22Rv1 (cell line): ENCODE results near the gene OR5J2.

Experiments
- CTCF ChIP-seq: fragments of 450-650 bp; IDR thresholded peaks from 2 replicates; pipeline ENCODE4 v1.5.1; 2017; ENCODE audit warnings: mild to moderate bottlenecking
- ZFX ChIP-seq: fragments of 450-650 bp; IDR thresholded peaks from 2 replicates; pipeline ENCODE4 v1.6.1; 2017; ENCODE audit warnings: antibody characterized with exemption, borderline replicate concordance

- TF ChIP-seq CTCF (no peak), ZFX (no peak)
Measured at GRCh38 chr11:56160217-56160616, 16.2 kb upstream of the OR5J2 start, which contains the start of gene OR8K5.
